NB4 (cell line): Measurements from ENCODE around the gene COG3.

Experiments
- MYC ChIP-seq: IDR thresholded peaks from 2 replicates; pipeline ENCODE4 v1.6.1; 2011; ENCODE audit warnings: low read depth, low read length
- POLR2A ChIP-seq: IDR thresholded peaks from 2 replicates; pipeline ENCODE4 v1.6.1; 2011; ENCODE audit warnings: mild to moderate bottlenecking; ENCODE audit not compliant: insufficient read length; ENCODE audit errors: extremely low read depth
- TF ChIP-seq, protein P1 (sequence below): IDR thresholded peaks from one replicate; pipeline ENCODE4 v1.5.1; 2012; ENCODE audit warnings: low read depth, low read length
- TF ChIP-seq, protein P2 (sequence below): IDR thresholded peaks from 2 replicates; pipeline ENCODE4 v1.6.1; 2011; ENCODE audit warnings: low read depth, low read length

DNA sequence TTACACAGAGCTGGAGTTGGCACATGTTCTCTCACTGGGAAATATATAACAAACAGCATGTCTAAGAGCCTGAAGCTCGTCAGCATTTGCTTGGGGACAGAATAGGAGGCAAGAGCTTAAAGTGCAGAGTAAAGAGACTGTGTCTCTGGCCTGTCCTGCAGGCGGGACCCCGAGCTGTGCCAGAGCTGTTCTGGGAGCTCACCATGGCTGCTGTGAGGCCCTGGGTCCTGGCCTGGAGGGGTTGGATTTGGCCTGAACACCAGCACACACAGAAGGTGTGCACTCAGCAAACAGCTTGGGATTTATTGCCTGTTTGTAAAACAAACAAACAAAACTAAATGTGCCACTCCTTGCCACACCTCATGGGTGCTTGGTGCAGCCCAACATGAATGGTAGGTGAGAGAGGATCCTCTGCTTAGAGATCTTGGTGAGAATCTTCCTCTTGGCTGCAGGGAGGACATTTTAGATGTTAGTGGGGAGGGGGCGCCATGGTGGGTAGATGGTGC lies 89.9 kb downstream of the COG3 start:
- TF ChIP-seq, protein P1, sequence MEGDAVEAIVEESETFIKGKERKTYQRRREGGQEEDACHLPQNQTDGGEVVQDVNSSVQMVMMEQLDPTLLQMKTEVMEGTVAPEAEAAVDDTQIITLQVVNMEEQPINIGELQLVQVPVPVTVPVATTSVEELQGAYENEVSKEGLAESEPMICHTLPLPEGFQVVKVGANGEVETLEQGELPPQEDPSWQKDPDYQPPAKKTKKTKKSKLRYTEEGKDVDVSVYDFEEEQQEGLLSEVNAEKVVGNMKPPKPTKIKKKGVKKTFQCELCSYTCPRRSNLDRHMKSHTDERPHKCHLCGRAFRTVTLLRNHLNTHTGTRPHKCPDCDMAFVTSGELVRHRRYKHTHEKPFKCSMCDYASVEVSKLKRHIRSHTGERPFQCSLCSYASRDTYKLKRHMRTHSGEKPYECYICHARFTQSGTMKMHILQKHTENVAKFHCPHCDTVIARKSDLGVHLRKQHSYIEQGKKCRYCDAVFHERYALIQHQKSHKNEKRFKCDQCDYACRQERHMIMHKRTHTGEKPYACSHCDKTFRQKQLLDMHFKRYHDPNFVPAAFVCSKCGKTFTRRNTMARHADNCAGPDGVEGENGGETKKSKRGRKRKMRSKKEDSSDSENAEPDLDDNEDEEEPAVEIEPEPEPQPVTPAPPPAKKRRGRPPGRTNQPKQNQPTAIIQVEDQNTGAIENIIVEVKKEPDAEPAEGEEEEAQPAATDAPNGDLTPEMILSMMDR, result no peak
- TF ChIP-seq MYC (no peak), POLR2A (no peak)
- TF ChIP-seq, protein P2, sequence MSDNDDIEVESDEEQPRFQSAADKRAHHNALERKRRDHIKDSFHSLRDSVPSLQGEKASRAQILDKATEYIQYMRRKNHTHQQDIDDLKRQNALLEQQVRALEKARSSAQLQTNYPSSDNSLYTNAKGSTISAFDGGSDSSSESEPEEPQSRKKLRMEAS, result no peak
